Hematopoietic multipotent progenitor cell treated with erythropoietin and hydrocortisone succinate and interleukin-3 and kit ligand, for 17 days (in vitro differentiated cells): ENCODE measurements around the gene KCNK6.
"Not testable (repeated sequence)": the region's sequence is repeated elsewhere in the genome, so short reads cannot be mapped to it uniquely, and the experiment has no call there.

Source experiments
- DNase-seq: peaks from one replicate; pipeline ENCODE4 v3.0.0-alpha.2; 2015; ENCODE audit warnings: low spot score

The KCNK6 gene

GRCh38 chr19:38324431-38324830, 4.8 kb downstream of the KCNK6 start:
- no peak for DNase-seq

GRCh38 chr19:38326591-38326990, 6.9 kb downstream of the KCNK6 start:
- no peak for DNase-seq

- no peak for DNase-seq
Measured at GRCh38 chr19:38329651-38330050, 10.0 kb downstream of the KCNK6 start.

GRCh38 chr19:38331728-38332127, 12.1 kb downstream of the KCNK6 start:
- DNase-seq, result no peak

- no peak for DNase-seq
Measured at GRCh38 chr19:38333245-38333644, 13.6 kb downstream of the KCNK6 start.

GRCh38 chr19:38335949-38336637, 16.4 kb downstream of the KCNK6 start:
- DNase-seq, result peak; percentile 91

- DNase-seq, result peak; percentile 97
Measured at GRCh38 chr19:38336638-38337359, 17.2 kb downstream of the KCNK6 start.

- DNase-seq, result no peak
Measured at GRCh38 chr19:38337360-38337653, 17.7 kb downstream of the KCNK6 start.

GRCh38 chr19:38339011-38339410, 19.4 kb downstream of the KCNK6 start:
- not testable (repeated sequence) for DNase-seq

- no peak for DNase-seq
Measured at GRCh38 chr19:38340927-38341326, 21.3 kb downstream of the KCNK6 start.

- no peak for DNase-seq
Measured at GRCh38 chr19:38346837-38347236, 27.2 kb downstream of the KCNK6 start.

- no peak for DNase-seq
Measured at GRCh38 chr19:38350883-38351282, 31.2 kb downstream of the KCNK6 start.

GRCh38 chr19:38351865-38352395, 32.3 kb downstream of the KCNK6 start:
- DNase-seq, result no peak

- no peak for DNase-seq
Measured at GRCh38 chr19:38352611-38353010, 33.0 kb downstream of the KCNK6 start.

- DNase-seq, result no peak
Measured at GRCh38 chr19:38355728-38356725, 36.4 kb downstream of the KCNK6 start.

GRCh38 chr19:38358071-38358470, 38.4 kb downstream of the KCNK6 start:
- DNase-seq, result no peak

GRCh38 chr19:38359242-38360021, 39.8 kb downstream of the KCNK6 start:
- DNase-seq, result no peak

- no peak for DNase-seq
Measured at GRCh38 chr19:38360351-38360750, 40.7 kb downstream of the KCNK6 start.

- no peak for DNase-seq
Measured at GRCh38 chr19:38360839-38361631, 41.4 kb downstream of the KCNK6 start.

- no peak for DNase-seq
Measured at GRCh38 chr19:38361633-38362075, 42.0 kb downstream of the KCNK6 start.
